CD14-positive monocyte (primary cell): ENCODE measurements around the gene CELF1. TPM values are rescaled to one million over a fixed set of nuclear protein-coding genes. Genes with fewer than 3 reads are reported as not detected.

ENCODE experiments used
- DNase-seq, 3 donors: peaks; one replicate each; pipeline ENCODE4 v3.0.0-alpha.2; 2011 to 2022
- H2AFZ ChIP-seq: 2 replicates; pipeline ENCODE4 v1.6.0; 2012; ENCODE audit warnings: mild to moderate bottlenecking, low read depth, low read length, inconsistent platforms; ENCODE audit not compliant: insufficient read depth, poor library complexity, severe bottlenecking
- H3K27ac ChIP-seq, 2 donors: 1 replicate in 1 of 2; 2 replicates in 1 of 2; pipeline ENCODE4 v1.5.1; 2012 to 2013; ENCODE audit warnings: low read length in 2 of 2, control low read depth in 1 of 2, inconsistent platforms in 1 of 2, low read depth in 1 of 2, mild to moderate bottlenecking in 1 of 2
- H3K27me3 ChIP-seq, 2 donors: one replicate each; pipeline versions ENCODE4 v1.6.0 to v1.6.1; 2011 to 2013; ENCODE audit warnings: low read length in 2 of 2; ENCODE audit not compliant: control insufficient read depth in 2 of 2, insufficient read depth in 2 of 2
- H3K36me3 ChIP-seq, 2 donors: replicated peaks in 1 of 2; 1 replicate in 1 of 2; 2 replicates in 1 of 2; pipeline versions ENCODE4 v1.5.1 to v1.6.1; 2012 to 2013; ENCODE audit warnings: low read length in 2 of 2, control low read depth in 1 of 2, inconsistent platforms in 1 of 2, mild to moderate bottlenecking in 1 of 2; ENCODE audit not compliant: insufficient read depth in 2 of 2, control insufficient read depth in 1 of 2
- H3K4me1 ChIP-seq, 2 donors: 1 replicate in 1 of 2; 2 replicates in 1 of 2; pipeline versions ENCODE4 v1.5.1 to v1.6.1; 2012 to 2013; ENCODE audit warnings: low read length in 2 of 2, control low read depth in 1 of 2, inconsistent platforms in 1 of 2, mild to moderate bottlenecking in 1 of 2, moderate library complexity in 1 of 2; ENCODE audit not compliant: insufficient read depth in 2 of 2, control insufficient read depth in 1 of 2
- H3K4me2 ChIP-seq: replicated peaks from 2 replicates; pipeline ENCODE3; 2012; ENCODE audit warnings: low read length, moderate library complexity, mild to moderate bottlenecking; ENCODE audit not compliant: poor library complexity, severe bottlenecking; ENCODE audit errors: extremely low read depth
- H3K4me3 ChIP-seq, 3 experiments: fragments of 200-600 bp in 1 of 3; sonication (generic) in 1 of 3; replicated peaks in 1 of 3; 1 replicate in 2 of 3; 2 replicates in 1 of 3; pipeline ENCODE4 v1.5.1; 2011 to 2013; ENCODE audit warnings: low read length in 3 of 3, mild to moderate bottlenecking in 3 of 3, control low read depth in 2 of 3, low read depth in 2 of 3, inconsistent platforms in 1 of 3, moderate library complexity in 1 of 3
- H3K79me2 ChIP-seq: 2 replicates; pipeline ENCODE4 v1.6.0; 2012; ENCODE audit warnings: mild to moderate bottlenecking, control low read depth, inconsistent platforms, low read length, moderate library complexity; ENCODE audit not compliant: insufficient read depth
- H3K9ac ChIP-seq: 2 replicates; pipeline ENCODE4 v1.6.0; 2017; ENCODE audit warnings: low read length, mild to moderate bottlenecking; ENCODE audit not compliant: insufficient read depth, poor library complexity, severe bottlenecking
- H3K9me3 ChIP-seq, 2 donors: replicated peaks in 1 of 2; 1 replicate in 1 of 2; 2 replicates in 1 of 2; pipeline versions ENCODE4 v1.5.1 to v1.6.1; 2012 to 2013; ENCODE audit warnings: low read length in 2 of 2, control low read depth in 1 of 2; ENCODE audit not compliant: control insufficient read depth in 1 of 2, insufficient read depth in 1 of 2
- H4K20me1 ChIP-seq: 2 replicates; pipeline ENCODE4 v1.6.0; 2012; ENCODE audit warnings: mild to moderate bottlenecking, low read length, control low read depth, moderate library complexity; ENCODE audit not compliant: insufficient read depth
- H3K27ac Mint-ChIP-seq, 7 donors: one replicate each; pipeline ENCODE4 v1.8.0; 2020; ENCODE audit warnings: mild to moderate bottlenecking in 7 of 7, mixed read lengths in 7 of 7, moderate library complexity in 6 of 7, inconsistent platforms in 2 of 7
- H3K27me3 Mint-ChIP-seq, 3 donors: one replicate each; pipeline ENCODE4 v1.8.0; 2021 to 2022; ENCODE audit warnings: low read depth in 3 of 3, mild to moderate bottlenecking in 3 of 3, mixed read lengths in 3 of 3, moderate library complexity in 3 of 3, inconsistent platforms in 1 of 3
- H3K36me3 Mint-ChIP-seq, 2 donors: one replicate each; pipeline ENCODE4 v1.8.0; 2020; ENCODE audit warnings: mixed read lengths in 2 of 2, inconsistent platforms in 1 of 2, mild to moderate bottlenecking in 1 of 2
- H3K4me1 Mint-ChIP-seq: one replicate; pipeline ENCODE4 v1.8.0; 2020; ENCODE audit warnings: mild to moderate bottlenecking, mixed read lengths
- H3K4me3 Mint-ChIP-seq, 2 donors: one replicate each; pipeline ENCODE4 v1.8.0; 2020; ENCODE audit warnings: mild to moderate bottlenecking in 2 of 2, mixed read lengths in 2 of 2, moderate library complexity in 1 of 2
- H3K9me3 Mint-ChIP-seq, 7 donors: one replicate each; pipeline ENCODE4 v1.8.0; 2020 to 2022; ENCODE audit warnings: mixed read lengths in 7 of 7, mild to moderate bottlenecking in 6 of 7, moderate library complexity in 6 of 7, inconsistent platforms in 2 of 7
- WGBS: methylation state at CpG from one replicate; pipeline ENCODE4 v1.1.5; 2013; ENCODE audit warnings: missing lambda C conversion rate; ENCODE audit not compliant: insufficient coverage; 5-methylcytosine and 5-hydroxymethylcytosine counted together
- intact Hi-C, 2 donors: fragments of 100-400 bp; cut with micrococcal nuclease; formaldehyde crosslinking; loops; one replicate each; pipeline versions ENCODE4 v1.15.0 to v1.15.1; 2023
- polyA plus RNA-seq, 3 donors: library from polyadenylated mRNA; depleted of rRNA in 1 of 3; unstranded in 2 of 3; stranded (reverse) in 1 of 3; fragments of 300-500 nt in 2 of 3; fragments of >200 nt in 1 of 3; fragmentation: Illumina TruSeq in 2 of 3; gene quantifications; 1 replicate in 2 of 3; 2 replicates in 1 of 3; pipeline ENCODE4 v1.2.3, GENCODE V29; 2012 to 2021
- TF ChIP-seq, protein P1 (sequence below): fragments of 200-600 bp; IDR thresholded peaks from one replicate; pipeline ENCODE4 v1.8.0; 2022; ENCODE audit warnings: antibody characterized with exemption, mild to moderate bottlenecking

The CELF1 gene
- polyA plus RNA-seq, 3 donors: 27.2 to 117 (median 39.9) TPM

DNA sequence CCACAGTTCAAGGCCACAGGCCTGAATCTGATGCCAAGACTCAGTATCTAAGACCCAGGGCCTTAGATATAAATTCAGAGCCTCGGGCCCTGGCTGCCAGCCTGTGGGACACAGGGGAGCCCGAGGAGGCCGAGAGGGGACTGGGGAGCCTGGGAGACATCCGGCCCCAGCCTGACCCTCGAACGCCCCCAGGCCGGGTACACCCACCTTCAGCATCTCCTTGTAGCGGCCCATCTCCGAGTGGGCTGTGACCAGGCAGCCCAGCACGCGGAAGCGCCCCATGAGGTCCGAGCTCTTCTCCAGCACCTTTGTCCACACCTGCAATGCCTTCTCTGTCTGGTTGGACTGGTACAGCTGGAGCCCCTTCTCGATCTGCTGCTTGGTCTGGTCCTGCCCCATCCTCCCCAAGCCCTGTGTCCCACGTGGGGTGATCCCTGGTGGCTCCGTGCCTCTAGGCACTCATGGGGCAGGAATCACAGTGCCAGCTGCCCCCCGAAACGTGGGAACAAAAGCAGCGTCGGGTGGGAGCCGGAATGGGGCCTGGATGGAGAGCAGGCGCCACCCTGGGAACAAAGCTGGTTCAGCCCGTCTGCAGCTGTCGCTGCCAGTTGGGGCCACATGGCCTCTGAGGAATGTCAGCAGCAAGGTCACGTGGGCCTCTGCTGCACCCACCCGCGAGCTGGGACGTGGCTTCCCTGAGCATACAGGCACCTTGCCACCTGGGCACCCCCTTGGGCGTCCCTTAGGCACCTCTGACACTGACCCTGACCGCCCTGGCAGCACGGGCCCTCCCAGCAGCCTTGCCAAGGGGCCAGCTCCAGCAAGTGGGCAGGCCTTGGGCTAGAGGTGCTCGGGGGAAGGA is 104.1 kb downstream of the CELF1 start, which contains the start of gene RAPSN:
TSS of gene RAPSN (minus strand) at position 571 of the 862 bp plus-strand sequence. CDS start at position 399, 172 bp downstream.
- Histone ChIP-seq H3K9me3 (no peaks in the 10 kb centered on the region), H4K20me1 (no peaks in the 10 kb centered on the region), H3K4me1 (no peaks in the 10 kb centered on the region), H3K27me3 (no peaks in the 10 kb centered on the region), H3K36me3 (no peaks in the 10 kb centered on the region), H3K9ac (no peak within 1 kb of the TSS), H3K4me3 (no peak within 1 kb of the TSS), H2AFZ (no peak within 1 kb of the TSS), H3K27ac (no peak within 1 kb of the TSS), H3K79me2 (no peaks in the 10 kb centered on the region), H3K4me2 (no peak within 1 kb of the TSS)
- no peak for DNase-seq
- Mint-ChIP-seq H3K27me3 (peaks cover 0 to 2% (median 0%) of the 10 kb centered on the region in 3 donors), H3K27ac (no peak within 1 kb of the TSS), H3K9me3 (peaks cover 0 to 7% (median 3%) of the 10 kb centered on the region in 7 donors), H3K36me3 (peaks cover 0 to 2% of the 10 kb centered on the region in 2 donors), H3K4me3 (no peak within 1 kb of the TSS), H3K4me1 (no peaks in the 10 kb centered on the region)
- intact Hi-C loops: no loop called here
- 96% methylated on average over 32 of the region's 32 CpGs for WGBS
- TF ChIP-seq, protein P1, sequence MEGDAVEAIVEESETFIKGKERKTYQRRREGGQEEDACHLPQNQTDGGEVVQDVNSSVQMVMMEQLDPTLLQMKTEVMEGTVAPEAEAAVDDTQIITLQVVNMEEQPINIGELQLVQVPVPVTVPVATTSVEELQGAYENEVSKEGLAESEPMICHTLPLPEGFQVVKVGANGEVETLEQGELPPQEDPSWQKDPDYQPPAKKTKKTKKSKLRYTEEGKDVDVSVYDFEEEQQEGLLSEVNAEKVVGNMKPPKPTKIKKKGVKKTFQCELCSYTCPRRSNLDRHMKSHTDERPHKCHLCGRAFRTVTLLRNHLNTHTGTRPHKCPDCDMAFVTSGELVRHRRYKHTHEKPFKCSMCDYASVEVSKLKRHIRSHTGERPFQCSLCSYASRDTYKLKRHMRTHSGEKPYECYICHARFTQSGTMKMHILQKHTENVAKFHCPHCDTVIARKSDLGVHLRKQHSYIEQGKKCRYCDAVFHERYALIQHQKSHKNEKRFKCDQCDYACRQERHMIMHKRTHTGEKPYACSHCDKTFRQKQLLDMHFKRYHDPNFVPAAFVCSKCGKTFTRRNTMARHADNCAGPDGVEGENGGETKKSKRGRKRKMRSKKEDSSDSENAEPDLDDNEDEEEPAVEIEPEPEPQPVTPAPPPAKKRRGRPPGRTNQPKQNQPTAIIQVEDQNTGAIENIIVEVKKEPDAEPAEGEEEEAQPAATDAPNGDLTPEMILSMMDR: no peak

DNA sequence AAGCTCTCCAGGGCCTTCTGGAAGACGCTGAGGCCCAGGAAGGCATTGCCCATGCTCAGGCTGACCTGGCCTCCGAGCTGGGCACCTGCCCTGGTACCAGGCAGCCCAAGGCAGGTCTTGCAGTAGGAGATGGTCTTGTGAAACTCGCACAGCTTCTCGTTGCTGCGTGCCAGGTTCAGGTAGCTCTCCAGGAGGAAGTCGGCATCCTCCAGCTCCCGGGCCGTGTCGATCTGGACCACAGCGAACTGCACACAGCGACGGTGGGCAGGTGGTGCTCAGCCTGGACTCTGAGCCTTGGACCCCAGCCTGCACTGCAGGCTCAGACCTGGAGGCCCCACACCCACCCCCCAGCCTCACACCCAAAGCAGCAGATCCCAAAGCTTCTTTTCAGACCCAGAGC is 105.0 kb downstream of the CELF1 start:
- H3K79me2 ChIP-seq: no peaks in the 10 kb centered on the region
- H3K27ac ChIP-seq: no peak overlapping the region
- H3K4me1 Mint-ChIP-seq: no peaks in the 10 kb centered on the region
- H3K9me3 ChIP-seq: no peaks in the 10 kb centered on the region
- H3K4me2 ChIP-seq: no peak overlapping the region
- no peak overlapping the region for H3K4me3 Mint-ChIP-seq
- intact Hi-C loops: no loop called here
- H2AFZ ChIP-seq: no peak overlapping the region
- H4K20me1 ChIP-seq: no peaks in the 10 kb centered on the region
- TF ChIP-seq, protein P1: no peak
- H3K27me3 Mint-ChIP-seq: peaks cover 0 to 2% (median 0%) of the 10 kb centered on the region in 3 donors
- H3K36me3 Mint-ChIP-seq: no peaks in the 10 kb centered on the region
- H3K9me3 Mint-ChIP-seq: peaks cover 0 to 1% (median 0%) of the 10 kb centered on the region in 7 donors
- H3K27ac Mint-ChIP-seq: no peak overlapping the region
- WGBS: 92% methylated on average over 12 of the region's 12 CpGs
- no peaks in the 10 kb centered on the region for H3K27me3 ChIP-seq
- H3K4me1 ChIP-seq: no peaks in the 10 kb centered on the region
- no peak overlapping the region for H3K4me3 ChIP-seq
- H3K36me3 ChIP-seq: no peaks in the 10 kb centered on the region
- DNase-seq: no peak
- no peak overlapping the region for H3K9ac ChIP-seq
